ENCODE results near the gene GAS7. TPM values are rescaled to one million over a fixed set of nuclear protein-coding genes. Genes with fewer than 3 reads are reported as not detected.

GAS7 gene
- total RNA-seq, 1 donor from 2014 or later = 2.9 TPM

DNA sequence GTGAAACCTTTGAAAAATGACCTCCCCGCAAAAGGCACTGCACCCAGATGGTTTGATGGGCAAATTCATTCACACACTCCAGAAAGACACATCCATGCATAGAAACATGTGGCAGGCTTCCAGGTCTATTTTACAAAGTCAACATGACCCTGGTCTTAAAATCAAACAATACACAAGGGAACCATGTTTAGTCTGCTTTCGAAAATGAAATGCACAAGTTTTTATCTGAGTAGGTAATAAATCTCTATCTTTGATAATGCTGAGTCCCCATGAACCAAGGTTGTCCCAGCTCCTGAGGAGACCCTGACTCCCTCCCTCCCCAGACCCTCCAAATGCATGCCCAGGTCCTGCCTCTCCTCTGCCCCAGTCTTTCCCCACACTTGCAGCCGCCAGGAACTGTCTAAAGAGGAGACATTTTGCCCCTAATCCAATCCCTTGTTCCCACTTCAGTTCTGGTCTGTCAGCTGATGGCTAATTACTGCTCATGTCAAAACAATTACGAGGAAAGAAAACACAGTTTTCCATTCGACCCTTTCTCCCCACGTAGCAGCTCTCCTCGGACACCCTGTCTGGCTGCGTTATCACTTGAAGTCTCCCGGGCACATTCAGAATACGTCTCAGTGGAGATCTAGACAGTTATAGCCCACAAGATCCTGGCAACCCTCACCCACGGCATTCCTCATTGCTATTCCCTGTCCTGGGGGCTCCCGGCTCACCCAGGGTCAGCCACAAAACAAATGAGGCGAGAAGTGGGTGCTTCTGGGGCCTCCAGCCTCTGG is 224.5 kb downstream of the GAS7 start:
- Histone ChIP-seq H3K36me3 (no peaks in the 10 kb centered on the region), H3K9ac (no peak overlapping the region), H3K27ac (no peak overlapping the region), H3K4me3 (no peak overlapping the region), H3K79me2 (ENCODE audit: low read depth) (no peaks in the 10 kb centered on the region), H2AFZ (replicated peaks) (no peak overlapping the region), H3F3A (ENCODE audit: low read depth) (peaks cover 2% of the 10 kb centered on the region), H3K4me2 (no peak overlapping the region), H4K20me1 (ENCODE audit: low read depth) (no peaks in the 10 kb centered on the region), H3K4me1 (peaks cover 19% of the 10 kb centered on the region), H3K27me3 (no peaks in the 10 kb centered on the region), H3K9me3 (ENCODE audit: low read depth) (no peaks in the 10 kb centered on the region)
- peak overlapping the region; percentile 34 for H3K27ac Mint-ChIP-seq
- no peak overlapping the region for H3K4me3 Mint-ChIP-seq
- H3K27me3 Mint-ChIP-seq (ENCODE audit: insufficient read depth, low read depth) = peaks cover 3% of the 10 kb centered on the region
- no peak for DNase-seq (ENCODE audit: low spot score)
- H3K4me1 Mint-ChIP-seq = peaks cover 18% of the 10 kb centered on the region
- H3K9me3 Mint-ChIP-seq = no peaks in the 10 kb centered on the region
- no peaks in the 10 kb centered on the region for H3K36me3 Mint-ChIP-seq
- TF ChIP-seq, protein P1, sequence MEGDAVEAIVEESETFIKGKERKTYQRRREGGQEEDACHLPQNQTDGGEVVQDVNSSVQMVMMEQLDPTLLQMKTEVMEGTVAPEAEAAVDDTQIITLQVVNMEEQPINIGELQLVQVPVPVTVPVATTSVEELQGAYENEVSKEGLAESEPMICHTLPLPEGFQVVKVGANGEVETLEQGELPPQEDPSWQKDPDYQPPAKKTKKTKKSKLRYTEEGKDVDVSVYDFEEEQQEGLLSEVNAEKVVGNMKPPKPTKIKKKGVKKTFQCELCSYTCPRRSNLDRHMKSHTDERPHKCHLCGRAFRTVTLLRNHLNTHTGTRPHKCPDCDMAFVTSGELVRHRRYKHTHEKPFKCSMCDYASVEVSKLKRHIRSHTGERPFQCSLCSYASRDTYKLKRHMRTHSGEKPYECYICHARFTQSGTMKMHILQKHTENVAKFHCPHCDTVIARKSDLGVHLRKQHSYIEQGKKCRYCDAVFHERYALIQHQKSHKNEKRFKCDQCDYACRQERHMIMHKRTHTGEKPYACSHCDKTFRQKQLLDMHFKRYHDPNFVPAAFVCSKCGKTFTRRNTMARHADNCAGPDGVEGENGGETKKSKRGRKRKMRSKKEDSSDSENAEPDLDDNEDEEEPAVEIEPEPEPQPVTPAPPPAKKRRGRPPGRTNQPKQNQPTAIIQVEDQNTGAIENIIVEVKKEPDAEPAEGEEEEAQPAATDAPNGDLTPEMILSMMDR (IDR thresholded peaks at IDR 0.05) = no peak
- TF ChIP-seq EZH2phosphoT487 (IDR thresholded peaks at IDR 0.05) (no peak), EZH2 (IDR thresholded peaks at IDR 0.05) (no peak)

DNA sequence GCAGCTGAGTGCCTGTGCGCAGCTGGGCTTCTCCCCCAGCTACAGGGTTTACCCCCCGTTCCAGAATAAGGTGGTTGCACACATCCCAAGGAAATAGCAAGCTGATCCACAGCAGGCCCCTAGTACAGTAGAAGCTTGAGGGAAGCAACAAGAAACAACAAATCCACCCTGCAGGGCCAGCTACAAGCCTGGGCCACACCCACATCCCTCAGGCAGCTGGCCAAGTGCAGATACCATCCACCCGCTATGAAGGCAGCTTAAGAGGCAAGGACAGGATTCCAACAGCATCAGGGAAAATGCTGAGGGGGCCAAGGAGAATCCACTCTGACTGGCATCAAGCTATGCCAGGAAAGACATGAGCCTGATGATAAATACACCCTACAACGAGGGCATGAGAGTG is 226.4 kb downstream of the GAS7 start:
- Histone ChIP-seq H3K9me3 (ENCODE audit: low read depth) (no peaks in the 10 kb centered on the region), H3K79me2 (ENCODE audit: low read depth) (no peaks in the 10 kb centered on the region), H4K20me1 (ENCODE audit: low read depth) (no peaks in the 10 kb centered on the region), H3K27ac (no peak overlapping the region), H3K9ac (no peak overlapping the region), H3K4me2 (no peak overlapping the region), H3K36me3 (no peaks in the 10 kb centered on the region), H2AFZ (replicated peaks) (no peak overlapping the region), H3F3A (ENCODE audit: low read depth) (peaks cover 2% of the 10 kb centered on the region), H3K27me3 (no peaks in the 10 kb centered on the region), H3K4me3 (no peak overlapping the region), H3K4me1 (peaks cover 19% of the 10 kb centered on the region)
- DNase-seq (ENCODE audit: low spot score) = no peak
- H3K36me3 Mint-ChIP-seq = no peaks in the 10 kb centered on the region
- H3K4me3 Mint-ChIP-seq = no peak overlapping the region
- no peaks in the 10 kb centered on the region for H3K9me3 Mint-ChIP-seq
- H3K27ac Mint-ChIP-seq = no peak overlapping the region
- peaks cover 3% of the 10 kb centered on the region for H3K27me3 Mint-ChIP-seq (ENCODE audit: insufficient read depth, low read depth)
- peaks cover 14% of the 10 kb centered on the region for H3K4me1 Mint-ChIP-seq
- no peak for TF ChIP-seq EZH2phosphoT487 (IDR thresholded peaks at IDR 0.05)
- TF ChIP-seq EZH2 (IDR thresholded peaks at IDR 0.05) = no peak
- TF ChIP-seq, protein P1 (IDR thresholded peaks at IDR 0.05) = no peak

DNA sequence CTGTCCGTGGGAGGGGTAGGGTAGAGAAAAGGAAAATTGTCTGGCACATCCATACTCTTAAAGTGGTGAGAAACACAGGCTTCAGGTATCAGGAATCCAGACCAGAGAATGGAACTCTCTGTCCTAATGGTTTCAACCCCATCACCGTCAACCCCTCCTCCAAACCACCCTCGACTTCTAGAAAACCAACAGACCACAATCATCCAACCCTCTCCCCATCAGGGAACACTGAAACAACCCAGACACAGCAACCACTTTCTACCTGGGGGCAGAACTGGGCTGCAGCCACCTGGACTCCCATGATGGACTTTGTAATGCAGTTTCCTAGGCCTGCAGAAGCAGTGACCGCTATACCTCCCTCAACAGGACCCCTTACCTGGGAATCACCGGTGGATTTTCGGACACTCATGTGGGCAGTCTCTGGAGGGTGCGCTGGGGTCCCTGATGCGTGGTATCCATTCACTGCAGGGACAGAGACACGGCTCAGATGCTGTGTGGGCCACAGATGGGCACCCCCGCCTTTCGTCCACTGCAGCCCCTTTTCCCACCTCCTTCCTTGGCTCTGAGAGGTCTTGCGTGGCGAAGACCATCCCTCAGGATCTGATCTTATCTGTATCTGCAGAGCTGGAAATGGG is 229.0 kb downstream of the GAS7 start:
- peaks cover 14% of the 10 kb centered on the region for H3K4me1 Mint-ChIP-seq
- no peak overlapping the region for H3K4me3 ChIP-seq
- no peaks in the 10 kb centered on the region for H4K20me1 ChIP-seq (ENCODE audit: low read depth)
- peaks cover 19% of the 10 kb centered on the region for H3K4me1 ChIP-seq
- no peaks in the 10 kb centered on the region for H3K36me3 ChIP-seq
- no peaks in the 10 kb centered on the region for H3K79me2 ChIP-seq (ENCODE audit: low read depth)
- H3K9me3 ChIP-seq (ENCODE audit: low read depth) = no peaks in the 10 kb centered on the region
- no peak overlapping the region for H3K9ac ChIP-seq
- no peak overlapping the region for H3K27ac ChIP-seq
- TF ChIP-seq EZH2phosphoT487 (IDR thresholded peaks at IDR 0.05) (no peak), EZH2 (IDR thresholded peaks at IDR 0.05) (no peak)
- TF ChIP-seq, protein P1 (IDR thresholded peaks at IDR 0.05) = no peak
- no peak for DNase-seq (ENCODE audit: low spot score)
- no peak overlapping the region for H3K4me3 Mint-ChIP-seq
- H3K27me3 Mint-ChIP-seq (ENCODE audit: insufficient read depth, low read depth) = peaks cover 5% of the 10 kb centered on the region
- no peaks in the 10 kb centered on the region for H3K9me3 Mint-ChIP-seq
- H3K27me3 ChIP-seq = no peaks in the 10 kb centered on the region
- H2AFZ ChIP-seq (replicated peaks) = no peak overlapping the region
- H3K27ac Mint-ChIP-seq = no peak overlapping the region
- peaks cover 2% of the 10 kb centered on the region for H3F3A ChIP-seq (ENCODE audit: low read depth)
- no peak overlapping the region for H3K4me2 ChIP-seq
- no peaks in the 10 kb centered on the region for H3K36me3 Mint-ChIP-seq
